ENCODE data around the gene FHIT.

Gene FHIT

DNA sequence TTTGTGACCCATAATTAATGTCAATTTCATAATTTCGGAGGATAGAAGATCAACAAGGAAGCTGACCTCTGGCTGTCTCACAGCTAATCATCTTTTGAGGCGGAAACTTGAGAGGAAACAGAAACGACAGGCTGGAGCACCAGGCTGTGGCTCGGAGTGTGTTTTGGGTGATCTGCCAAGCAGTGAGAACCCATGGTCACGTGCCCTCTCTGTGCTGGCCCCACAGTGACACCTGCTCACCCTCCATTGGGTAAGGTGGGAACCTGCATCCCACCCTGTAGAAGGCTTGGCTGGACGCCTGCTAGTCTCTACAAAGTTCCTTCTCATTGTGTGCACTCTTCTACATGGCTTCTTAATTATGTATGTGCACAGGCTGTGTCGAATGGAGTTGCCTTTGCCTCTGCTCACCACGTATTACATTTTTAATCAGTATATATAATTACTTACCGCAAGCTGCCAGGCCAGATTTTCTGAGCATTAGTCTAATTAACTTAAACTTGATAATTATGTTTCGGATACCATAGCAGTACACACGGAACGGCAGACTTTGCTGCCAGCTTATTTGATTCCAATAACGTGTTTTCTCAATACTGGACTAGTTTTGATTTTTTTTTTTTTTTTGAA, 1482.0 kb downstream of the FHIT start:
- Histone ChIP-seq H3K36me3 (ENCODE audit: control insufficient read depth, insufficient read depth, low read length) (no peaks in the 10 kb centered on the region), H3K4me1 (no peaks in the 10 kb centered on the region), H3K27me3 (ENCODE audit: control insufficient read depth, insufficient read depth, low read length) (no peaks in the 10 kb centered on the region)

DNA sequence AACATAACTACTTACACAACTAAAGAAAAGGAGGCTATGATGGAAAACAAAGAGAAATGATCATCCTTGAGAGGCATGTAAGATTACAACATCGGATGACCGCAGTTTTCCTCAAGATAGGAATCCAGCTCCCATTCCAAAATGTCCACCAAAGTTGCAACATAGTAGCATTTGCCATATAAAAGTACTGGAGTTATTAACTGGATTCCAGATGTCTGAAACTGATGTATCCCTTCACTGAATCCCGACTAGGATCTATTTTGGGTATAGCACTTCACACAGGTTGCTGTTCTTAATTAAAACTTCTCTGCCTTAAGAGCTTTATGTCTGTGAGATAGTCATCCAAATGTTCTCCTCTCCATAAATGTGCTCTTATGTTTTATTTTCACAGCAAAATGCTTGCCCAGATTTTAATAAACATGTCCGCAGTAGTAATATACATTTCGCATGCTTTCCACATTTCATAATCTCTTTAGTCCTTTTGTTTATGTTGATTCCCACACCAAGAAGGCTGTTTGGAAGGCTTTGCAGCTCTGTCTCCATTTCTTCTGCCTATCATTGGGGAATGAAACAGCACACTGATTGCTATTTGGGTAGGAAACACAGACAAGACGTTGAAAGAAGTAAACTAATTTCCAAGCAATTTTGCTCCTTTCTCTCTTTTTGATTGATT, 1484.9 kb downstream of the FHIT start:
- TF ChIP-seq, protein P1, sequence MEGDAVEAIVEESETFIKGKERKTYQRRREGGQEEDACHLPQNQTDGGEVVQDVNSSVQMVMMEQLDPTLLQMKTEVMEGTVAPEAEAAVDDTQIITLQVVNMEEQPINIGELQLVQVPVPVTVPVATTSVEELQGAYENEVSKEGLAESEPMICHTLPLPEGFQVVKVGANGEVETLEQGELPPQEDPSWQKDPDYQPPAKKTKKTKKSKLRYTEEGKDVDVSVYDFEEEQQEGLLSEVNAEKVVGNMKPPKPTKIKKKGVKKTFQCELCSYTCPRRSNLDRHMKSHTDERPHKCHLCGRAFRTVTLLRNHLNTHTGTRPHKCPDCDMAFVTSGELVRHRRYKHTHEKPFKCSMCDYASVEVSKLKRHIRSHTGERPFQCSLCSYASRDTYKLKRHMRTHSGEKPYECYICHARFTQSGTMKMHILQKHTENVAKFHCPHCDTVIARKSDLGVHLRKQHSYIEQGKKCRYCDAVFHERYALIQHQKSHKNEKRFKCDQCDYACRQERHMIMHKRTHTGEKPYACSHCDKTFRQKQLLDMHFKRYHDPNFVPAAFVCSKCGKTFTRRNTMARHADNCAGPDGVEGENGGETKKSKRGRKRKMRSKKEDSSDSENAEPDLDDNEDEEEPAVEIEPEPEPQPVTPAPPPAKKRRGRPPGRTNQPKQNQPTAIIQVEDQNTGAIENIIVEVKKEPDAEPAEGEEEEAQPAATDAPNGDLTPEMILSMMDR (IDR thresholded peaks at IDR 0.05), result no peak
- Histone ChIP-seq H3K27ac (no peak overlapping the region), H3K4me2 (ENCODE audit: low read length) (no peak overlapping the region)

More for the DNA sequence above, 1482.0 kb downstream of the FHIT start:
- Histone ChIP-seq H3K79me2 (no peaks in the 10 kb centered on the region), H3K4me2 (ENCODE audit: low read length) (no peak overlapping the region), H3K27ac (no peak overlapping the region), H3K9me3 (ENCODE audit: control insufficient read depth, low read length) (no peaks in the 10 kb centered on the region), H2AFZ (no peak overlapping the region), H3K9ac (no peak overlapping the region), H3K4me3 (ENCODE audit: low read depth, low read length) (no peak overlapping the region)
- TF ChIP-seq, protein P1 (IDR thresholded peaks at IDR 0.05), result no peak

DNA sequence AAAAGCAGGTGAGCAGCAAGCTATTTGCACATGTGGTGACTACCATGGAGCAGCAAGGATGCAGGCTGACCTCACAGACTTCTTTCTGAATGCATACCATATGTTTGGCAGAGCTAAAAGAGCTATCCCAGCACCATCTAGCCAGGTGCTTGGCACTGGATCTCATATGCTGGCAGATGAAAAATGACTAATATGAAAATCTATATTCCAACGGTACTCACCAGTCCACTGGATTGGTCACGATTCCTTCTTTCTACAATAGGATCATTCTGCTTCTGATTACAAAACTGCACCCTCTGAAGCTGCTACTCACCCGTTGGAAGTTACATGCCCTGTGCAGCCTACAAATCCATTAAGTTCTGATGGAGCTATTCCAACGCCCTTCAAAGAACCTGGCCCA, 1487.1 kb downstream of the FHIT start:
- TF ChIP-seq, protein P1 (IDR thresholded peaks at IDR 0.05), result no peak
- no peak overlapping the region for H3K4me3 ChIP-seq (ENCODE audit: low read depth, low read length)
- H2AFZ ChIP-seq, result no peak overlapping the region
- H3K36me3 ChIP-seq (ENCODE audit: control insufficient read depth, insufficient read depth, low read length), result no peaks in the 10 kb centered on the region
- H3K4me2 ChIP-seq (ENCODE audit: low read length), result no peak overlapping the region
- no peak overlapping the region for H3K9ac ChIP-seq
- H3K27me3 ChIP-seq (ENCODE audit: control insufficient read depth, insufficient read depth, low read length), result no peaks in the 10 kb centered on the region
- no peaks in the 10 kb centered on the region for H3K79me2 ChIP-seq
- no peak overlapping the region for H3K27ac ChIP-seq
- H3K9me3 ChIP-seq (ENCODE audit: control insufficient read depth, low read length), result no peaks in the 10 kb centered on the region
- H3K4me1 ChIP-seq, result no peaks in the 10 kb centered on the region

More for the DNA sequence above, 1484.9 kb downstream of the FHIT start:
- Histone ChIP-seq H3K4me1 (no peaks in the 10 kb centered on the region), H3K9ac (no peak overlapping the region), H3K4me3 (ENCODE audit: low read depth, low read length) (no peak overlapping the region), H2AFZ (no peak overlapping the region), H3K79me2 (no peaks in the 10 kb centered on the region), H3K9me3 (ENCODE audit: control insufficient read depth, low read length) (no peaks in the 10 kb centered on the region), H3K27me3 (ENCODE audit: control insufficient read depth, insufficient read depth, low read length) (no peaks in the 10 kb centered on the region), H3K36me3 (ENCODE audit: control insufficient read depth, insufficient read depth, low read length) (no peaks in the 10 kb centered on the region)

DNA sequence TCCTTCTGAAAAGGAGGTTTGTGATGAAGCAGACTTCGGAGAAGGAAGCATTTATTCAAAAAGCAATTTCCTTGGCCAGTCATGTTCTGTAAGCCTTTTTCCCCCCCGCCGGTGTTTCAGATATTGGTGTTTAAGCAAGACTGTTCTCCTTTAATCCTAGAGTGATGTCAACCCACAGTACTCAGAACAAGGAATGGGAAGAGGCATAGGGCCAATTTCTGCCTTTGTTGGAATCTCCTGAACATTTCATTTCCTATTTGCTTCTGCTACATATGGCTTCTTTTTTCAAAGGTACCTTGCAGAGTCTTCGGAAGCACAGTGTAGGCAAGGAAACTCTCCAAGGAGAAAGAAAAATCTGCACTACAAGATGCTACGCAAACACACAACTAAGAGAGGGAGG, 1488.3 kb downstream of the FHIT start:
- Histone ChIP-seq H3K79me2 (no peaks in the 10 kb centered on the region), H3K4me1 (no peaks in the 10 kb centered on the region), H3K36me3 (ENCODE audit: control insufficient read depth, insufficient read depth, low read length) (no peaks in the 10 kb centered on the region), H3K27me3 (ENCODE audit: control insufficient read depth, insufficient read depth, low read length) (no peaks in the 10 kb centered on the region), H3K4me3 (ENCODE audit: low read depth, low read length) (no peak overlapping the region), H3K9ac (no peak overlapping the region), H3K27ac (no peak overlapping the region), H3K9me3 (ENCODE audit: control insufficient read depth, low read length) (no peaks in the 10 kb centered on the region), H2AFZ (no peak overlapping the region), H3K4me2 (ENCODE audit: low read length) (no peak overlapping the region)
- TF ChIP-seq, protein P1 (IDR thresholded peaks at IDR 0.05), result no peak
